Trophoblast cell (in vitro differentiated cells and primary cell): ENCODE results near the gene MAGEA9.
"Not testable (repeated sequence)": the region's sequence is repeated elsewhere in the genome, so short reads cannot be mapped to it uniquely, and the experiment has no call there.

Source experiments
- DNase-seq, 2 donors: peaks; one replicate each; pipeline ENCODE4 v3.0.0-alpha.2; 2016
- H2AFZ ChIP-seq: 2 replicates; pipeline ENCODE4 v1.6.1; 2013; ENCODE audit warnings: low read length, moderate library complexity, mild to moderate bottlenecking; ENCODE audit not compliant: insufficient read depth, poor library complexity
- H2AK5ac ChIP-seq: 2 replicates; pipeline ENCODE4 v1.6.1; 2013; ENCODE audit warnings: mild to moderate bottlenecking, low read length
- H2BK120ac ChIP-seq: 2 replicates; pipeline ENCODE4 v1.6.1; 2013; ENCODE audit warnings: low read length, mild to moderate bottlenecking, moderate library complexity; ENCODE audit not compliant: insufficient read depth, poor library complexity
- H2BK12ac ChIP-seq: 2 replicates; pipeline ENCODE4 v1.6.1; 2013; ENCODE audit warnings: mild to moderate bottlenecking, low read length, moderate library complexity
- H2BK5ac ChIP-seq: 2 replicates; pipeline ENCODE4 v1.6.1; 2013; ENCODE audit warnings: low read length, low read depth, moderate library complexity, mild to moderate bottlenecking; ENCODE audit not compliant: poor library complexity
- H3K14ac ChIP-seq: 2 replicates; pipeline ENCODE4 v1.6.1; 2013; ENCODE audit warnings: mild to moderate bottlenecking, low read length
- H3K18ac ChIP-seq: 2 replicates; pipeline ENCODE4 v1.6.1; 2013; ENCODE audit warnings: mild to moderate bottlenecking, low read length
- H3K23ac ChIP-seq: 2 replicates; pipeline ENCODE4 v1.6.1; 2013; ENCODE audit warnings: low read length
- H3K27ac ChIP-seq: 2 replicates; pipeline ENCODE4 v1.5.1; 2013; ENCODE audit warnings: low read depth, mild to moderate bottlenecking, inconsistent platforms, low read length, moderate library complexity
- H3K27me3 ChIP-seq: 2 replicates; pipeline ENCODE4 v1.6.1; 2013; ENCODE audit warnings: inconsistent platforms, mild to moderate bottlenecking, low read length, moderate library complexity; ENCODE audit not compliant: insufficient read depth
- H3K36me3 ChIP-seq, 2 experiments: 1 replicate in 1 of 2; 2 replicates in 1 of 2; pipeline ENCODE4 v1.6.1; 2013; ENCODE audit warnings: low read length in 2 of 2, mild to moderate bottlenecking in 2 of 2, moderate library complexity in 1 of 2; ENCODE audit not compliant: insufficient read depth in 2 of 2, control insufficient read depth in 1 of 2
- H3K4ac ChIP-seq: 2 replicates; pipeline ENCODE4 v1.6.1; 2013; ENCODE audit warnings: low read depth, mild to moderate bottlenecking, low read length, moderate library complexity
- H3K4me1 ChIP-seq, 2 experiments: 1 replicate in 1 of 2; 2 replicates in 1 of 2; pipeline ENCODE4 v1.6.1; 2013; ENCODE audit warnings: low read length in 2 of 2, mild to moderate bottlenecking in 2 of 2, moderate library complexity in 1 of 2; ENCODE audit not compliant: insufficient read depth in 2 of 2, control insufficient read depth in 1 of 2
- H3K4me2 ChIP-seq: 2 replicates; pipeline ENCODE4 v1.6.1; 2013; ENCODE audit warnings: inconsistent platforms, mild to moderate bottlenecking, low read length, moderate library complexity
- H3K4me3 ChIP-seq: 2 replicates; pipeline ENCODE4 v1.5.1; 2013; ENCODE audit warnings: mild to moderate bottlenecking, low read depth, low read length, inconsistent platforms
- H3K79me1 ChIP-seq: one replicate; pipeline ENCODE4 v1.6.1; 2013; ENCODE audit warnings: low read length
- H3K79me2 ChIP-seq: 2 replicates; pipeline ENCODE4 v1.6.1; 2013; ENCODE audit warnings: low read length, mild to moderate bottlenecking; ENCODE audit not compliant: control insufficient read depth, insufficient read depth, poor library complexity
- H3K9ac ChIP-seq: 2 replicates; pipeline ENCODE4 v1.6.1; 2013; ENCODE audit warnings: mild to moderate bottlenecking, low read length
- H3K9me3 ChIP-seq: 2 replicates; pipeline ENCODE4 v1.6.1; 2013; ENCODE audit warnings: low read depth, mild to moderate bottlenecking, control low read depth, inconsistent platforms, low read length; ENCODE audit not compliant: insufficient read depth
- H4K12ac ChIP-seq: 2 replicates; pipeline ENCODE4 v1.6.1; 2013; ENCODE audit warnings: low read depth, mild to moderate bottlenecking, low read length, moderate library complexity
- H4K8ac ChIP-seq: 2 replicates; pipeline ENCODE4 v1.6.1; 2013; ENCODE audit warnings: low read depth, mild to moderate bottlenecking, low read length, moderate library complexity
- H4K91ac ChIP-seq: one replicate; pipeline ENCODE4 v1.6.1; 2013; ENCODE audit warnings: low read depth, mild to moderate bottlenecking, low read length, moderate library complexity
- WGBS: extraction: QIAGEN DNeasy Blood & Tissue Kit; methylation state at CpG from one replicate; pipeline ENCODE4 v1.1.7; 2013; ENCODE audit warnings: missing lambda C conversion rate; ENCODE audit not compliant: insufficient read length, insufficient coverage; ENCODE audit errors: extremely low coverage; 5-methylcytosine and 5-hydroxymethylcytosine counted together

The MAGEA9 gene

GRCh38 chrX:149829751-149830191 lies 48.0 kb downstream of the MAGEA9 start:
- no peak for DNase-seq
- no peaks in the 10 kb centered on the region for H3K4me1 ChIP-seq
- no peaks in the 10 kb centered on the region for H3K36me3 ChIP-seq
- peaks cover 2% of the 10 kb centered on the region for H3K79me1 ChIP-seq
- H3K14ac ChIP-seq, result no peak overlapping the region
- no peak overlapping the region for H3K18ac ChIP-seq
- H2BK12ac ChIP-seq, result no peak overlapping the region
- no peak overlapping the region for H3K4ac ChIP-seq
- H3K9ac ChIP-seq, result no peak overlapping the region
- peak overlapping the region; percentile 41 for H3K27ac ChIP-seq
- H4K91ac ChIP-seq, result no peak overlapping the region
- H4K12ac ChIP-seq, result no peak overlapping the region
- H3K79me2 ChIP-seq, result no peaks in the 10 kb centered on the region
- H2AK5ac ChIP-seq, result no peak overlapping the region
- no peaks in the 10 kb centered on the region for H3K9me3 ChIP-seq
- no peak overlapping the region for H4K8ac ChIP-seq
- H3K27me3 ChIP-seq, result no peaks in the 10 kb centered on the region
- H3K4me3 ChIP-seq, result no peak overlapping the region
- no peak overlapping the region for H3K23ac ChIP-seq
- no peak overlapping the region for H2BK5ac ChIP-seq
- no peak overlapping the region for H2BK120ac ChIP-seq
- WGBS, result no CpG with 5 or more reads among the region's 3 CpGs
- H3K4me2 ChIP-seq, result peak overlapping the region; percentile 57
- no peak overlapping the region for H2AFZ ChIP-seq

- peak overlapping the region; percentile 33 for H3K27ac ChIP-seq
- no CpG with 5 or more reads among the region's 18 CpGs for WGBS
- H3K79me1 ChIP-seq, result peaks cover 2% of the 10 kb centered on the region
- no peak overlapping the region for H4K91ac ChIP-seq
- no peak overlapping the region for H2AFZ ChIP-seq
- H3K9ac ChIP-seq, result no peak overlapping the region
- no peak overlapping the region for H3K23ac ChIP-seq
- peak overlapping the region; percentile 57 for H3K4me2 ChIP-seq
- H3K4me1 ChIP-seq, result no peaks in the 10 kb centered on the region
- H3K18ac ChIP-seq, result no peak overlapping the region
- no peak overlapping the region for H2BK5ac ChIP-seq
- no peak for DNase-seq
- peak overlapping the region; percentile 75 for H4K12ac ChIP-seq
- H2AK5ac ChIP-seq, result no peak overlapping the region
- H3K27me3 ChIP-seq, result no peaks in the 10 kb centered on the region
- no peak overlapping the region for H3K4ac ChIP-seq
- no peak overlapping the region for H3K4me3 ChIP-seq
- H2BK120ac ChIP-seq, result peak overlapping the region; percentile 60
- H3K9me3 ChIP-seq, result no peaks in the 10 kb centered on the region
- peak overlapping the region; percentile 48 for H4K8ac ChIP-seq
- peak overlapping the region; percentile 25 for H3K14ac ChIP-seq
- H3K79me2 ChIP-seq, result no peaks in the 10 kb centered on the region
- no peaks in the 10 kb centered on the region for H3K36me3 ChIP-seq
- H2BK12ac ChIP-seq, result no peak overlapping the region
These were observed 48.6 kb downstream of the MAGEA9 start for GRCh38 chrX:149830192-149830873.

GRCh38 chrX:149831473-149831872 lies 49.7 kb downstream of the MAGEA9 start:
- Histone ChIP-seq H3K4me2 (no peak overlapping the region), H3K14ac (no peak overlapping the region), H3K23ac (no peak overlapping the region), H3K79me1 (peaks cover 2% of the 10 kb centered on the region), H4K12ac (no peak overlapping the region), H4K91ac (no peak overlapping the region), H2BK5ac (no peak overlapping the region), H3K79me2 (no peaks in the 10 kb centered on the region), H3K9me3 (no peaks in the 10 kb centered on the region), H2BK12ac (no peak overlapping the region), H3K4ac (no peak overlapping the region), H2BK120ac (no peak overlapping the region), H3K9ac (no peak overlapping the region), H2AFZ (no peak overlapping the region), H3K4me1 (no peaks in the 10 kb centered on the region), H3K18ac (no peak overlapping the region), H3K27ac (no peak overlapping the region), H3K36me3 (no peaks in the 10 kb centered on the region), H3K27me3 (no peaks in the 10 kb centered on the region), H2AK5ac (no peak overlapping the region), H3K4me3 (no peak overlapping the region), H4K8ac (no peak overlapping the region)
- DNase-seq, result no peak
- WGBS, result no CpG with 5 or more reads among the region's 2 CpGs

GRCh38 chrX:149836728-149837127 lies 55.0 kb downstream of the MAGEA9 start:
- not testable (repeated sequence) for H2BK5ac ChIP-seq, H3K4me3 ChIP-seq, H4K91ac ChIP-seq, H2AK5ac ChIP-seq, H3K23ac ChIP-seq, H2AFZ ChIP-seq, H3K27me3 ChIP-seq, H3K79me2 ChIP-seq, H3K4ac ChIP-seq, H3K36me3 ChIP-seq, H3K79me1 ChIP-seq, H4K8ac ChIP-seq, H3K27ac ChIP-seq, DNase-seq, H3K18ac ChIP-seq, H2BK12ac ChIP-seq, H4K12ac ChIP-seq, H3K9ac ChIP-seq, H2BK120ac ChIP-seq, H3K4me1 ChIP-seq, H3K14ac ChIP-seq, H3K4me2 ChIP-seq, H3K9me3 ChIP-seq
- no CpG with 5 or more reads among the region's 5 CpGs for WGBS
